HCEC 1CT (cell line): ENCODE data around the gene ZNF57.
A peak's percentile ranks its signal among the peaks of the same experiment; 100 is the strongest.
"Not testable (repeated sequence)": the region's sequence is repeated elsewhere in the genome, so short reads cannot be mapped to it uniquely, and the experiment has no call there.

Experiments
- DNase-seq: peaks from one replicate; pipeline ENCODE4 v3.0.0-alpha.2; 2017

Gene ZNF57

DNA sequence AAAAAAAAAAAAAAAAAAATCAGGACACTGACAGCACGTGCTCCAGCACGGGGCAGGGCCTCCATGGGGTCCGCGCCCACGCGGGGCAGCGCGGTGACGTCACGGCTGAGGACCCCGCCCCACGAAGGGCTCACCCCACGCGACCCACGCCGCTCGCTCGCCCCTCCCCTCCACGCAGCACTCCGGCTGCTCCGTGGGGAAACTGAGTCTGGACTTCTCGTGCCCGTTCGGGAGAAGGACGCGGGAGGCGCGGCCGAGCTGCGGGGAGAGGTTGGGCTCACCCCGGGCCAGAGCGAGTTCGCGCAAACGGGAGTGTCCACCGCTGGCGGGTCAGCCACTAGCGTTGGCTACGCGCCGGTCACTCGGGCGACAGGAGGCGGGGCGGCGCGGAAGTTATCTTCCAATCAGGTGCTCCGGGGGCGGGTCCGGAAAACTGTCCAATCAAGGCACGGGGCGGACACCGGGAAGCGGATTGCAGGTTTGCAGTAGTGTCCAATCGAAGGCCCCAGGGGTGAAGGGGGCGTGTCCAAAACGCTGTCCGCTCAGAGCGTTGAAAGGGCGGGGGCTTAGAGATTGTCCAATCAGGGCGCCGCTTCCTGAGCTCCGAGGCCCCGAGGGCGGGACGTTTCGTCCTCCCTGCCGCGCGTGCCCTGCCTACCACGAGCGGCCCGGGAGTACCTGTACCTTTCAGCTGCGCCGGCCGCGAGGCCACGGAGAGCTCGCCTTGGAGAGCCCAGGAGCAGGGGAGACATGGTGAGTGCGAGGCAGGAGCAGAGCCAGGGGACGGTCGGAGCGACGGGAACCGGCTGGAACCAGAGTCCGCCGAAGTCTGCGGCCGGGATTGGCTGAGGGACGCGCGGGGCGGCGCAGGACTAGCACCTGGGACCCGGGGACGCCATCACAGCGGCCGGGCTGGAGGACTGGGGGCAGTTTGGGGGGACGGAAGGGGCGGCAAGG is at the start of gene ZNF57:
Gene ZNF57 (plus strand): TSS at position 633 of the 957 bp plus-strand sequence. CDS start 118 bp downstream, at position 751.
- DNase-seq, result peak; percentile 76

DNA sequence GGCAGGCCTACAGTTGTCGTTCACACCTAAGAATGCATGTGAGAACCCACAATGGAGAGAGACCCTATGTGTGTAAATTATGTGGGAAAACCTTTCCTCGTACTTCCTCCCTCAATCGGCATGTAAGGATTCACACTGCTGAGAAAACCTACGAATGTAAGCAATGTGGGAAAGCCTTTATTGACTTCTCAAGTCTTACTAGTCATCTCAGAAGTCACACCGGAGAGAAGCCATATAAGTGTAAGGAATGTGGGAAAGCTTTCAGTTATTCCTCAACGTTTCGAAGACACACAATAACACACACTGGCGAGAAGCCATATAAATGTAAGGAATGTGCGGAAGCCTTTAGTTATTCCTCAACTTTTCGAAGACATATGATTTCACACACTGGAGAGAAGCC is 48.1 kb upstream of the ZNF57 start:
- no peak for DNase-seq

- no peak for DNase-seq
These were observed 47.6 kb upstream of the ZNF57 start for GRCh38 chr19:2853015-2853606.

- DNase-seq, result no peak
These were observed 45.9 kb upstream of the ZNF57 start for GRCh38 chr19:2854849-2855248.

DNA sequence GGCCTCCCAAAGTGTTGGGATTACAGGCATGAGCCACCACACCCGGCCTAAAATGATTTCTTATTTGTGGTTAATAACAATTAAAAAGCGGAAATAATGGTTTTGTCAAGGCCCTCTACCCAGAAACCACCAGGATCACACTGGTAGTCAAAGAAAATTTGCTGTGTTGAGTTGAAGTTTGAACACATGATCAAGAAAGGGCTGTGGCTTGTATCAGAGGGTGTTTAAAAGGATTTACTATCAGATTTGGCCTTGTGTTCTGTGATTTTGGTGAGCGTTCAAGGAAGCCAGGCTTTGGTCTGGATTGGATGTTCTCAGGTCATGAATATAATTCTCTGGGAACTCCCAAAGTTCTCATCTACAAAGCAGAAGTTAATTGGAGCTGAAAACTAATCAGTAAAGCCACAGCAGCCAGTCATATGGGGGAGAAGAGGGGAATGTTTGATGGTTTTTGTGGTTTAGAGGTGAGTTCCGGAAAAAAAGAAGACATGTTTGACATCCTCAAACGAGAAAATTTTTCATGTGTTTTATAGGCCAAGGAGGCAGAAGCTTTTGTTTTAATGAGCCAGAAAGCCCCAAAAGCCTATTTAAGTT is 44.2 kb upstream of the ZNF57 start:
- no peak for DNase-seq

DNA sequence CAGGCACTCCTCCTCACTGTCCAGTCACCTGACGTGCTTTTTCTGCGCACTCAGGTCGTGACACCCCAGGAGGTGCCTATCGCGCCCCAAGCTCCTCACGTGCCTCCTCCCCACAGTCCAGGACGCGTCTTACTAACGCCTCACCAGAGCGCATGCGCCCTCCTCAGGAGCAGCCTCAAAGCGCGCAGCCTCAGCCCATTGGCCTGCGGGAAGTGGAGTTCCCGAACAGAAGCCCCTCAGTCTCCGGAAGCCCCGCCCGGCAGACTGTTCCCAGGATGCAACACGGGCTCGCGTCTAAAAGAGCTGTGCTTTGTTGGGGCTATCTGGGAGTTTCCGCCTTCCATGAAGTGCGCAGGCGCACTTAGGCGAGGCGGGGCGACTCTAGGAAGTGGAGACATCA is 41.9 kb upstream of the ZNF57 start:
- DNase-seq, result no peak

GRCh38 chr19:2863816-2864215 is 36.9 kb upstream of the ZNF57 start:
- no peak for DNase-seq

GRCh38 chr19:2865334-2866100 is 35.2 kb upstream of the ZNF57 start:
- no peak for DNase-seq

- DNase-seq, result no peak
These were observed 34.2 kb upstream of the ZNF57 start for GRCh38 chr19:2866495-2867024.

GRCh38 chr19:2867025-2867991 is 33.4 kb upstream of the ZNF57 start, which contains the start of gene ZNF556:
ZNF556 (plus strand) TSS chr19:2867335; CDS start chr19:2867422, 87 bp downstream.
- no peak for DNase-seq

- DNase-seq, result no peak
These were observed 31.1 kb upstream of the ZNF57 start for GRCh38 chr19:2869618-2870017.

DNA sequence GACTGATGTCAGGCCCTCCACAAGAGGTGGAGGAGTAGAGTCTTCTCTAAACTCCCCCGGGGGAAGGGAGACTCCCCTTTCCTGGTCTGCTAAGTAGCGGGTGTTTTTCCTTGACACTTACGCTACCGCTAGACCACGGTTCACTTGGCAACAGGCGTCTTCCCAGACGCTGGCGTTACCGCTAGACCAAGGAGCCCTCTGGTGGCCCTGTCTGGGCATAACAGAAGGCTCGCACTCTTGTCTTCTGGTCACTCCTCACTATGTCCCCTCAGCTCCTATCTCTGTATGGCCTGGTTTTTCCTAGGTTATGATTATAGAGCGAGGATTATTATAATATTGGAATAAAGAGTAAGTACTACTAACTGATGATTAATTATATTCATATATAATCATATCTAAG is 28.6 kb upstream of the ZNF57 start:
- DNase-seq, result not testable (repeated sequence)

DNA sequence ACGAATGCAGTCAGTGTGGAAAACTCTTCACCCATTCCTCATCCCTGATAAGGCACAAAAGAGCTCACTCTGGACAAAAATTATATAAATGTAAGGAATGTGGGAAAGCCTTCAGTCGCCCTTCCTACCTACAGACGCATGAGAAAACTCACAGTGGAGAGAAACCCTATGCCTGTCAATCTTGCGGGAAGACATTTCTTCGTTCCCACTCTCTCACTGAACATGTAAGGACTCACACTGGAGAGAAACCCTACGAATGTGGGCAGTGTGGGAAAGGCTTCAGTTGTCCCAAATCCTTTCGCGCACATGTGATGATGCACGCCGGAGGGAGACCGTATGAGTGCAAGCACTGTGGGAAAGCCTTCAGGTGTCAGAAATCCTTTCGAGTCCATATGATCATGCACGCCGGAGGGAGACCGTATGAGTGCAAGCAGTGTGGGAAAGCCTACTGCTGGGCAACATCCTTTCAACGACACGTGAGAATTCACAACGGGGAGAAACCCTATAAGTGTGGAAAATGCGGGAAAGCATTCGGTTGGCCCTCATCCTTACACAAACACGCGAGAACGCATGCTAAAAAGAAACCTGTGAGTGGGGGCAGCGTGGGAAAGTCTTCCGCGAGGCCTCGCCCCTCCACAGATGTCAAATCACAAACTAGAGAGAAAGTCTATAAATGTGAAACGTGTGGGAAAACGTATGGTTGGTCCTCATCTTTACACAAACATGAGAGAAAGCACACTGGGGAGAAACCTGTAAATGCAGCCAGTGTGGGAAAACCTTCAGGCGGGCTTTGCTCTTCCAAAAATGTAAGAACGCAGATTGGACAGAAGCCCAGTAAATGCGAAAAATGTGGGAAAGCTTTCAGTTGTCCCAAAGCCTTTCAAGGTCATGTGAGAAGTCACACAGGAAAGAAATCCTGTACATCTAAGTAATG is 23.1 kb upstream of the ZNF57 start:
- no peak for DNase-seq

- DNase-seq, result no peak
These were observed 16.9 kb upstream of the ZNF57 start for GRCh38 chr19:2883686-2884439.

- no peak for DNase-seq
These were observed 15.0 kb upstream of the ZNF57 start for GRCh38 chr19:2885736-2886135.

GRCh38 chr19:2887391-2887914 is 13.3 kb upstream of the ZNF57 start:
- peak; percentile 34 for DNase-seq

GRCh38 chr19:2888731-2889224 is 11.9 kb upstream of the ZNF57 start:
- DNase-seq, result no peak

- DNase-seq, result not testable (repeated sequence)
These were observed 10.2 kb upstream of the ZNF57 start for GRCh38 chr19:2890531-2890930.

GRCh38 chr19:2896694-2897093 is 4.0 kb upstream of the ZNF57 start:
- no peak for DNase-seq
